HCT116 (cell line): ENCODE data around the gene WWOX. TPM values are rescaled to one million over a fixed set of nuclear protein-coding genes. Genes with fewer than 3 reads are reported as not detected.

Experiments
- ATAC-seq: fragments of 200-7000 bp; cut with Tn5 transposase; 2 replicates; pipeline ENCODE4 v1.9.1; 2020; ENCODE audit warnings: mild to moderate bottlenecking, moderate library complexity
- BruUV-seq: library from RNA; stranded (reverse); fragments of 400-500 nt; replicated peaks from 2 replicates; lab custom pipeline; 2021; lab: Mats Ljungman, UMichigan
- CTCF ChIA-PET: fragments of 300-600 bp; sonication (Branson Sonifier 250); formaldehyde crosslinking; loops from one replicate; lab custom pipeline; 2021; ENCODE audit warnings: antibody characterized with exemption; lab: Charles Lee
- POLR2A ChIA-PET: fragments of 300-600, 350-600 bp; sonication (Branson Sonifier 250); formaldehyde crosslinking; loops from one replicate; lab custom pipeline; 2021; ENCODE audit warnings: antibody characterized with exemption; lab: Charles Lee
- RAD21 ChIA-PET, 2 experiments: fragments of 300-600 bp; sonication (Branson Sonifier 250); formaldehyde crosslinking; loops; one replicate each; lab custom pipeline; 2023; ENCODE audit warnings: low total read pairs in 2 of 2; ENCODE audit not compliant: uncharacterized antibody in 2 of 2, unreplicated experiment in 2 of 2, low non-redundant PET in 1 of 2; lab: Charles Lee
- DNase-seq: peaks from one replicate; pipeline ENCODE4 v3.0.0-alpha.2; 2010; ENCODE audit warnings: low read depth, low spot score
- H2AFZ ChIP-seq: fragments of 200-600 bp; shearing (Covaris generic), sonication (generic); 2 replicates; pipeline ENCODE4 v1.6.1; 2017; ENCODE audit warnings: low read depth, mixed run types, mixed read lengths, antibody characterized with exemption, low read length; ENCODE audit not compliant: poor library complexity, severe bottlenecking
- H3K27ac ChIP-seq: 2 replicates; pipeline ENCODE4 v1.5.1; 2012; ENCODE audit warnings: low read depth, low read length
- H3K27me3 ChIP-seq: fragments of 200-600 bp; sonication (generic); 2 replicates; pipeline ENCODE4 v1.6.1; 2016; ENCODE audit warnings: mixed run types, low read length, mixed read lengths; ENCODE audit not compliant: insufficient read depth
- H3K36me3 ChIP-seq, 2 experiments: fragments of 200-500 bp in 1 of 2; fragments of 200-600 bp in 1 of 2; sonication (Bioruptor generic) in 1 of 2; sonication (generic) in 1 of 2; 2 replicates each; pipeline versions ENCODE4 v1.5.1 to v1.6.1; 2014 to 2016; ENCODE audit warnings: low read length in 2 of 2, inconsistent platforms in 1 of 2, mixed read lengths in 1 of 2, mixed run types in 1 of 2; ENCODE audit not compliant: insufficient read depth in 2 of 2, control insufficient read depth in 1 of 2
- H3K4me1 ChIP-seq, 2 experiments: fragments of 200-600 bp in 1 of 2; sonication (generic) in 1 of 2; 2 replicates each; pipeline versions ENCODE4 v1.5.1 to v1.6.1; 2012 to 2017; ENCODE audit warnings: low read length in 2 of 2, inconsistent platforms in 1 of 2, mild to moderate bottlenecking in 1 of 2, mixed read lengths in 1 of 2, mixed run types in 1 of 2, moderate library complexity in 1 of 2; ENCODE audit not compliant: insufficient read depth in 2 of 2, control insufficient read depth in 1 of 2
- H3K4me2 ChIP-seq: fragments of 200-600 bp; sonication (generic); 2 replicates; pipeline ENCODE4 v1.6.1; 2017; ENCODE audit warnings: mixed run types, low read length, mixed read lengths
- H3K4me3 ChIP-seq, 2 experiments: fragments of 200-600 bp in 1 of 2; sonication (generic) in 1 of 2; replicated peaks in 1 of 2; 2 replicates each; pipeline ENCODE4 v1.5.1; 2011 to 2016; ENCODE audit warnings: low read length in 2 of 2, control low read depth in 1 of 2, low read depth in 1 of 2, mild to moderate bottlenecking in 1 of 2, mixed read lengths in 1 of 2, mixed run types in 1 of 2
- H3K79me2 ChIP-seq: fragments of 200-600 bp; sonication (generic); 2 replicates; pipeline ENCODE4 v1.6.1; 2017; ENCODE audit warnings: mild to moderate bottlenecking, mixed run types, low read length, moderate library complexity, mixed read lengths; ENCODE audit not compliant: insufficient read depth
- H3K9ac ChIP-seq: fragments of 200-600 bp; sonication (generic); 2 replicates; pipeline ENCODE4 v1.6.1; 2016; ENCODE audit warnings: low read length, mixed read lengths
- H3K9me2 ChIP-seq: fragments of 200-600 bp; sonication (generic), shearing (Covaris generic); 2 replicates; pipeline ENCODE4 v1.6.1; 2017; ENCODE audit warnings: mixed run types, mild to moderate bottlenecking, moderate library complexity; ENCODE audit not compliant: insufficient read depth
- H3K9me3 ChIP-seq, 2 experiments: fragments of 200-500 bp in 1 of 2; fragments of 200-600 bp in 1 of 2; sonication (Bioruptor generic) in 1 of 2; sonication (generic) in 1 of 2; 2 replicates each; pipeline ENCODE4 v1.6.1; 2014 to 2017; ENCODE audit warnings: low read length in 2 of 2, mixed read lengths in 2 of 2, inconsistent platforms in 1 of 2, low read depth in 1 of 2, mild to moderate bottlenecking in 1 of 2, mixed run types in 1 of 2, moderate library complexity in 1 of 2; ENCODE audit not compliant: control insufficient read depth in 1 of 2, insufficient read depth in 1 of 2
- H4K20me1 ChIP-seq: fragments of 200-600 bp; sonication (generic), shearing (Covaris generic); 2 replicates; pipeline ENCODE4 v1.6.1; 2017; ENCODE audit warnings: mixed run types, mild to moderate bottlenecking, moderate library complexity; ENCODE audit not compliant: insufficient read depth
- CEBPB ChIP-seq: IDR thresholded peaks from 2 replicates; pipeline ENCODE4 v1.6.1; 2012; ENCODE audit warnings: low read depth
- ELF1 ChIP-seq: IDR thresholded peaks from 2 replicates; pipeline ENCODE4 v1.6.1; 2012; ENCODE audit warnings: low read depth, borderline replicate concordance
- EZH2 ChIP-seq: fragments of 200-600 bp; sonication (generic); IDR thresholded peaks from 2 replicates; pipeline ENCODE4 v1.6.1; 2017; ENCODE audit warnings: antibody characterized with exemption, mixed run types
- FOSL1 ChIP-seq: IDR thresholded peaks from 2 replicates; pipeline ENCODE4 v1.6.1; 2012; ENCODE audit warnings: low read depth
- JUND ChIP-seq: IDR thresholded peaks from 2 replicates; pipeline ENCODE4 v1.6.1; 2012
- POLR2A ChIP-seq: IDR thresholded peaks from 2 replicates; pipeline ENCODE4 v1.7.0; 2011; ENCODE audit warnings: borderline replicate concordance; ENCODE audit not compliant: insufficient read depth, insufficient read length; ENCODE audit errors: extremely low read depth
- SRF ChIP-seq: IDR thresholded peaks from 2 replicates; pipeline ENCODE4 v1.6.1; 2012; ENCODE audit warnings: low read depth
- TCF7L2 ChIP-seq: IDR thresholded peaks from 2 replicates; pipeline ENCODE4 v1.7.0; 2011; ENCODE audit warnings: borderline replicate concordance, inconsistent platforms; ENCODE audit not compliant: insufficient read depth, insufficient read length; ENCODE audit errors: extremely low read depth
- ZNF274 ChIP-seq: fragments of 200-500 bp; sonication (Bioruptor generic); IDR thresholded peaks from 2 replicates; pipeline ENCODE4 v1.6.1; 2014; ENCODE audit warnings: mild to moderate bottlenecking, low read depth, low read length, inconsistent platforms
- intact Hi-C: fragments of 100-400 bp; cut with micrococcal nuclease; formaldehyde crosslinking; loops from 2 replicates; pipeline ENCODE4 v1.10.0; 2022
- total RNA-seq: library from RNA; stranded (reverse); gene quantifications from one replicate; pipeline ENCODE4 v1.2.1, GENCODE V29; 2021; ENCODE audit not compliant: unreplicated experiment
- TF ChIP-seq, protein P1 (sequence below): IDR thresholded peaks from 2 replicates; pipeline ENCODE4 v1.6.1; 2012; ENCODE audit warnings: low read depth

WWOX gene
- total RNA-seq, 1 experiment from 2014 or later: 13.7 TPM

- Histone ChIP-seq H3K79me2 (no peaks in the 10 kb centered on the region), H3K4me1 (no peaks in the 10 kb centered on the region), H3K27me3 (no peaks in the 10 kb centered on the region), H4K20me1 (no peaks in the 10 kb centered on the region), H2AFZ (no peak overlapping the region), H3K27ac (no peak overlapping the region), H3K36me3 (no peaks in the 10 kb centered on the region), H3K9ac (no peak overlapping the region), H3K9me2 (no peaks in the 10 kb centered on the region), H3K4me2 (no peak overlapping the region), H3K4me3 (no peak overlapping the region), H3K9me3 (no peaks in the 10 kb centered on the region)
- CTCF ChIA-PET: no interaction called here
- no TSS peak for BruUV-seq
- no peak for ATAC-seq
- TF ChIP-seq, protein P1, sequence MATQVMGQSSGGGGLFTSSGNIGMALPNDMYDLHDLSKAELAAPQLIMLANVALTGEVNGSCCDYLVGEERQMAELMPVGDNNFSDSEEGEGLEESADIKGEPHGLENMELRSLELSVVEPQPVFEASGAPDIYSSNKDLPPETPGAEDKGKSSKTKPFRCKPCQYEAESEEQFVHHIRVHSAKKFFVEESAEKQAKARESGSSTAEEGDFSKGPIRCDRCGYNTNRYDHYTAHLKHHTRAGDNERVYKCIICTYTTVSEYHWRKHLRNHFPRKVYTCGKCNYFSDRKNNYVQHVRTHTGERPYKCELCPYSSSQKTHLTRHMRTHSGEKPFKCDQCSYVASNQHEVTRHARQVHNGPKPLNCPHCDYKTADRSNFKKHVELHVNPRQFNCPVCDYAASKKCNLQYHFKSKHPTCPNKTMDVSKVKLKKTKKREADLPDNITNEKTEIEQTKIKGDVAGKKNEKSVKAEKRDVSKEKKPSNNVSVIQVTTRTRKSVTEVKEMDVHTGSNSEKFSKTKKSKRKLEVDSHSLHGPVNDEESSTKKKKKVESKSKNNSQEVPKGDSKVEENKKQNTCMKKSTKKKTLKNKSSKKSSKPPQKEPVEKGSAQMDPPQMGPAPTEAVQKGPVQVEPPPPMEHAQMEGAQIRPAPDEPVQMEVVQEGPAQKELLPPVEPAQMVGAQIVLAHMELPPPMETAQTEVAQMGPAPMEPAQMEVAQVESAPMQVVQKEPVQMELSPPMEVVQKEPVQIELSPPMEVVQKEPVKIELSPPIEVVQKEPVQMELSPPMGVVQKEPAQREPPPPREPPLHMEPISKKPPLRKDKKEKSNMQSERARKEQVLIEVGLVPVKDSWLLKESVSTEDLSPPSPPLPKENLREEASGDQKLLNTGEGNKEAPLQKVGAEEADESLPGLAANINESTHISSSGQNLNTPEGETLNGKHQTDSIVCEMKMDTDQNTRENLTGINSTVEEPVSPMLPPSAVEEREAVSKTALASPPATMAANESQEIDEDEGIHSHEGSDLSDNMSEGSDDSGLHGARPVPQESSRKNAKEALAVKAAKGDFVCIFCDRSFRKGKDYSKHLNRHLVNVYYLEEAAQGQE: no peak
- TF ChIP-seq CEBPB: no peak
- no peak for TF ChIP-seq ELF1
- TF ChIP-seq TCF7L2: no peak
- TF ChIP-seq JUND: no peak
- TF ChIP-seq FOSL1: no peak
- no peak for TF ChIP-seq ZNF274
- TF ChIP-seq POLR2A: no peak
- no peak for TF ChIP-seq EZH2
- no peak for TF ChIP-seq SRF
- POLR2A ChIA-PET: no interaction called here
- intact Hi-C loops: no loop called here
- RAD21 ChIA-PET: no interaction called here
- DNase-seq: no peak
Observed at GRCh38 chr16:78500659-78501270, 401.3 kb downstream of the WWOX start.
